Large intestine (tissue), 3 donors: ENCODE data around the gene TSC1. TPM values are rescaled to one million over a fixed set of nuclear protein-coding genes. Genes with fewer than 3 reads are reported as not detected.

Experiments used
- DNase-seq, 2 donors: peaks; one replicate each; pipeline versions ENCODE4 v3.0.0 to v3.0.0-alpha.2; 2013
- H3K27ac ChIP-seq: one replicate; pipeline ENCODE4 v1.5.1; 2013; ENCODE audit warnings: low read length
- H3K27me3 ChIP-seq: 2 replicates; pipeline ENCODE4 v1.6.1; 2013; ENCODE audit warnings: low read length; ENCODE audit not compliant: control insufficient read depth, insufficient read depth
- H3K36me3 ChIP-seq: 2 replicates; pipeline ENCODE4 v1.6.1; 2013; ENCODE audit warnings: low read length; ENCODE audit not compliant: control insufficient read depth, insufficient read depth
- H3K4me1 ChIP-seq: one replicate; pipeline ENCODE4 v1.6.1; 2013; ENCODE audit warnings: low read length; ENCODE audit not compliant: control insufficient read depth, insufficient read depth
- H3K4me3 ChIP-seq: one replicate; pipeline ENCODE4 v1.5.1; 2013; ENCODE audit warnings: low read length
- H3K9me3 ChIP-seq: one replicate; pipeline ENCODE4 v1.6.1; 2013; ENCODE audit warnings: mild to moderate bottlenecking, low read depth, low read length, moderate library complexity; ENCODE audit not compliant: control insufficient read depth
- WGBS: methylation state at CpG from one replicate; pipeline ENCODE4 v1.1.5; 2013; ENCODE audit warnings: low lambda C conversion rate; ENCODE audit not compliant: insufficient coverage; 5-methylcytosine and 5-hydroxymethylcytosine counted together
- polyA plus RNA-seq: library from polyadenylated mRNA; unstranded; fragments of 120-200 nt; gene quantifications from one replicate; pipeline ENCODE4 v1.2.1, GENCODE V29; 2013

TSC1 gene
- polyA plus RNA-seq, 1 donor: 45.6 TPM

DNA sequence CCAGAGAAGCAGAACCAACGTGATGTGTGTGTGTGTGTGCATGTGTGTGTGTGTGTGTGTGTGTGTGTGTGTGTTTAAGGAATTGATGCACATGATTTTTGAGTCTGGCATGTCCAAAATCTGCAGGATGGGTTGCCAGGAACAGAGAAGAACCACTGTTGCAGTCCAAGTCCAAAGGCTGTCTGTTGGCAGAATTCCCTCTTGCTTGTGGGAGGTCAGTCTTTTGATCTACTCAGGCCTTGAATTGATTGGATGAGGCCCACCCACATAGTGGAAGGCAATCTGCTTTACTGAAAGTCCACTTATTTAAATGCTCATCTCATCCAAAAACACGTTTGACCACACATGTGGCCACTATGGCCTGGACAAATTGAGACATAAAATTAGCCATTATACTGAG is 11.4 kb upstream of the TSC1 start:
- Histone ChIP-seq H3K36me3 (no peaks in the 10 kb centered on the region), H3K4me3 (no peak overlapping the region)

DNA sequence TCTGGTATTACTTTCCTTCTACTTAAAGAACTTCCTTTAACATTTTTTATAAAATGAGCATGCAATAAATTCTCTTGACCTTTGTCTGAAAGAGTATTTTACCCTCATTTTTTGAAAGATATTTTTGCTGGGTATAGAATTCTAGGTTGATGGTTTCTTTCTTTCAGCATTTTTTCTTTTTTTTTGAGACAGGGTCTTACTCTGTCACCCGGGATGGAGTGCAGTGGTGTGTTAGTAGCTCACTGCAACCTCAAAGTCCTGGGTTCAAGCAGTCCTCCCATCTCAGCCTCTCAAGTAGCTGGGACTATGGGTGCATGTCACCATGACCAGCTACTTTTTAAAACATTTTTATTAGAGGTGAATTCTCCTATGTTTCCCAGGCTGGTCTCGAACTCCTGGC is 10.7 kb upstream of the TSC1 start:
- Histone ChIP-seq H3K36me3 (no peaks in the 10 kb centered on the region), H3K4me3 (no peak overlapping the region), H3K9me3 (peaks cover 7% of the 10 kb centered on the region), H3K27me3 (peaks cover 6% of the 10 kb centered on the region), H3K27ac (no peak overlapping the region), H3K4me1 (no peaks in the 10 kb centered on the region)
- no CpG with 5 or more reads among the region's 2 CpGs for WGBS
- no peak for DNase-seq

More for the DNA sequence above, 11.4 kb upstream of the TSC1 start:
- no peak for DNase-seq
- H3K4me1 ChIP-seq: no peaks in the 10 kb centered on the region
- no peak overlapping the region for H3K27ac ChIP-seq
- peaks cover 7% of the 10 kb centered on the region for H3K9me3 ChIP-seq
- WGBS: 50% methylated on average over 1 of the region's 2 CpGs
- H3K27me3 ChIP-seq: peaks cover 7% of the 10 kb centered on the region

DNA sequence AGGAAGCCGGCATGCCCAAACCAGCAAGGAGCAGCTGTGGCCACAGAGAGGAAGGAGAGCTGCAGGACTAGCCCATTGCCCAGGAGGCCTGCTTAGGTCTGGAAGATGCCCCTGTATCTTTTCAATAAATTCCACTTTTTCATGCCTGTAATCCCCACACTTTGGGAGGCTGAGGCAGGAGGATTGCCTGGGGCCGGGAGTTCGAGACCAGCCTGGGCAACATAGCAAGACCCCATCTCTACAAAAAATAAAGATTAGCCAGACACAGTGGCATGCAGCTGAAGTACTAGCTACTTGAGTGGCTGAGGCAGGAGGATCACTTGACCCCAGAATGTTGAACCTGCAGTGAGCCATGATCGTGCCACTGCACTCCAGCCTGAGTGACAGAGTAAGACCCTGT is 5.3 kb upstream of the TSC1 start:
- no CpG with 5 or more reads among the region's 4 CpGs for WGBS
- H3K36me3 ChIP-seq: no peaks in the 10 kb centered on the region
- no peak overlapping the region for H3K4me3 ChIP-seq
- H3K27me3 ChIP-seq: no peaks in the 10 kb centered on the region
- H3K27ac ChIP-seq: no peak overlapping the region
- DNase-seq: no peak
- no peaks in the 10 kb centered on the region for H3K9me3 ChIP-seq
- H3K4me1 ChIP-seq: no peaks in the 10 kb centered on the region

DNA sequence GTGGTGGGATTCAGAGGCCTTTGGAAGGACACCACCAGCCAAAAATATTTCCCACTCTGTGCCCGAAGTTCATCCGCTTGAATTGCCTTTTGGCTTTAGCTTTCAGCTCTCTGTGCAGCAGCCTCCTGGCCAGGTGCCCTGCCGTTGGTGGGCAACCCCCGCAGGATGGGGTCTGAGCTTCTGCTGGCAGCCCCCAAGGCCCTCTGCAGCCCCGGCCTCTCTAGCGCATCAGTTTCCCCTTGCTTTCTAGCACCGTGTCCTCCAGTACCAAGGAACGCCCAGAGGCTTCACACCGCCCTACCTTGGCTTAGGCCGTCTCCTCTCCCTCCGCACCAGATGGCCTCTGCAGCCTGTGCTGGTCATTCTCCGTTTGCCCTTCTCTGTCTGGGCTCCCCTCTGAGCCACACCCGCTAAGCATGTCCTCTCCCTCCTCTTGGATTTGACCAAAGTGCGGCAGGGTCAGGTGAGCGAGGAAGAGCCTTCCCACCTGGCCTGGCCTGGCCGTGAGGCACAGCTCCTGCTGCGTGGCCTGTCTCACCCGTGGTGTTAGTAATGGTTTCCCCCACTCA is 4.2 kb upstream of the TSC1 start:
- Histone ChIP-seq H3K4me1 (no peaks in the 10 kb centered on the region), H3K27me3 (no peaks in the 10 kb centered on the region), H3K9me3 (no peaks in the 10 kb centered on the region), H3K36me3 (no peaks in the 10 kb centered on the region), H3K4me3 (no peak overlapping the region), H3K27ac (no peak overlapping the region)
- 100% methylated on average over 1 of the region's 18 CpGs for WGBS
- peak; percentile 36 to 50 for DNase-seq

DNA sequence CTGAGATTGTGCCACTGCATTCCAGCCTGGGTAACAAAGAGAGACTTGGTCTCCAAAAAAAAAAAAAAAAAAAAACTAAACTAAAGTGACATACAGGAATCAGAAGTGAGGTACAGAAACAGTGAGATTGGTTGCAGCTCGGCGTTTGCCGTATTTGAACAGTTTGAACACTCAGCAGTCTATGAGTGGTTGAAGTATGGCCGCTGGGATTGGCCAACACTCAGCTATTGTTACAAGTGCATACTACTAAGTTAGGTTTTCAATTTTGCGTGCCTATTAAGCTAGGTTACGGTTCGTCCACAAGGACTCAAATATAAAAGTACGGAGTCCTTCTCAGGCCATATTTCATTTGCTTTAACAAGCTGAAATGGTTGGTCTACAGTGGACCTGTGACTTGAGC is 3.3 kb upstream of the TSC1 start:
- no CpG with 5 or more reads among the region's 8 CpGs for WGBS
- H3K27ac ChIP-seq: no peak overlapping the region
- no peaks in the 10 kb centered on the region for H3K36me3 ChIP-seq
- H3K27me3 ChIP-seq: no peaks in the 10 kb centered on the region
- no peaks in the 10 kb centered on the region for H3K9me3 ChIP-seq
- H3K4me3 ChIP-seq: no peak overlapping the region
- peaks cover 7% of the 10 kb centered on the region for H3K4me1 ChIP-seq
- no peak for DNase-seq

GRCh38 chr9:132946631-132947295 is 2.3 kb upstream of the TSC1 start:
- peak in 1 of 2 donors; percentile 24 for DNase-seq
- no CpG with 5 or more reads among the region's 7 CpGs for WGBS
- H3K4me1 ChIP-seq: peaks cover 9% of the 10 kb centered on the region
- H3K4me3 ChIP-seq: no peak overlapping the region
- no peak overlapping the region for H3K27ac ChIP-seq
- no peaks in the 10 kb centered on the region for H3K27me3 ChIP-seq
- no peaks in the 10 kb centered on the region for H3K36me3 ChIP-seq
- no peaks in the 10 kb centered on the region for H3K9me3 ChIP-seq

DNA sequence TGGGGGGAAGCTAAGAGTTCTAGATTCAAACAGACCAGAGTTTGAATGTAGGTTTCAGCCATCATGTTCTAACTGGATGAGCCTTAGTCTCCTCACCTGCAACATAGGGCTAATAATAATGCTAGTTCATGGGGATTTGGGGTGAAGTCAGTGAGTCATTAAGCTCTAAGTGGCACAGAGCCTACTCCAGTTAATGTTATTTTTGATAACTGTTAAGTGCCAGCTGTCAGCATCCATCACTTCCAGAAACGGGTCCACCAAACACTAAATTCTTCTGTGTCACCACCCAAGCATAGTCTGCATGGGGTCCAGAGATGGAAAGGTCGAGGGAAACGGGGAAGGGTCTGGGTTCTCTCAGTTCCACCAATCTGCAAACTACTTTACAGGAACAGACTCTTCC is 1.8 kb upstream of the TSC1 start:
- Histone ChIP-seq H3K9me3 (no peaks in the 10 kb centered on the region), H3K27ac (no peak overlapping the region), H3K36me3 (no peaks in the 10 kb centered on the region), H3K4me3 (no peak overlapping the region), H3K27me3 (no peaks in the 10 kb centered on the region), H3K4me1 (peaks cover 9% of the 10 kb centered on the region)
- no peak for DNase-seq
- no CpG with 5 or more reads among the region's 3 CpGs for WGBS

- peak overlapping the region; percentile 85 for H3K27ac ChIP-seq
- WGBS: 94% methylated on average over 7 of the region's 23 CpGs
- DNase-seq: no peak
Observed at GRCh38 chr9:132945186-132946130, 1.0 kb upstream of the TSC1 start.

GRCh38 chr9:132943651-132944293 is 644 bp downstream of the TSC1 start:
- peak overlapping the region; percentile 100 for H3K4me3 ChIP-seq
- peak in 1 of 2 donors; percentile 4 for DNase-seq
- H3K4me1 ChIP-seq: peaks cover 9% of the 10 kb centered on the region
- no peaks in the 10 kb centered on the region for H3K27me3 ChIP-seq
- no CpG with 5 or more reads among the region's 25 CpGs for WGBS
- H3K9me3 ChIP-seq: no peaks in the 10 kb centered on the region
- H3K27ac ChIP-seq: peak overlapping the region; percentile 98
- H3K36me3 ChIP-seq: no peaks in the 10 kb centered on the region

More at GRCh38 chr9:132945186-132946130, 1.0 kb upstream of the TSC1 start:
- Histone ChIP-seq H3K9me3 (no peaks in the 10 kb centered on the region), H3K4me3 (peak overlapping the region; percentile 100), H3K36me3 (no peaks in the 10 kb centered on the region), H3K4me1 (peaks cover 9% of the 10 kb centered on the region), H3K27me3 (no peaks in the 10 kb centered on the region)

- no peaks in the 10 kb centered on the region for H3K9me3 ChIP-seq
- no peaks in the 10 kb centered on the region for H3K27me3 ChIP-seq
- no peak overlapping the region for H3K27ac ChIP-seq
- H3K36me3 ChIP-seq: no peaks in the 10 kb centered on the region
- peaks cover 9% of the 10 kb centered on the region for H3K4me1 ChIP-seq
- no CpG with 5 or more reads among the region's 5 CpGs for WGBS
- peak; percentile 27 to 62 for DNase-seq
- H3K4me3 ChIP-seq: no peak overlapping the region
Observed at GRCh38 chr9:132942541-132943182, 1.8 kb downstream of the TSC1 start.
